ENCODE measurements around the gene GDPD5. TPM values are rescaled to one million over a fixed set of nuclear protein-coding genes. Genes with fewer than 3 reads are reported as not detected.

The GDPD5 gene
- polyA plus RNA-seq, 4 donors: 7.5 to 15.4 (median 11.3) TPM

DNA sequence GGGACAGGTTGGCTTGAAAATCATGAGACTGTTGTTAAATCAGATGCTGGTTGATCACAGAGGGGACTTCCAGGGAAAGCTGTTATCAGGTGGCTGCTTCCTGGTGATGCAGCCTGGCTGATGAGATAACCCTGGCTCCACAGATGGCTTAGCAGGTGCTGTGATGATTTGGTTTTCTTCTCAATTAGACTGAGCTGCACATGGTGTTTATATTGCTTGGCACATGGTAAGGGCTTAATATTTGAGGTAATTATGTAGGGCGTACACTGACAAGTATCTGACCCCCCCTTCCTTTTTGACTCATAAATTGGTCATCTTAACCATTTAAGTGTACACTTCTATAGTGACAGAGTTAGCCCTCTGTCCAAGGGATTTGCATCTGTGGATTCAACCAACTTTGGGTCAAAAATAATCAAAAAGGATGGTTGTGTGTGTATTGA, 119.4 kb downstream of the GDPD5 start:
- DNase-seq (ENCODE audit: low read depth in 4 of 4, low spot score in 3 of 4): no peak

DNA sequence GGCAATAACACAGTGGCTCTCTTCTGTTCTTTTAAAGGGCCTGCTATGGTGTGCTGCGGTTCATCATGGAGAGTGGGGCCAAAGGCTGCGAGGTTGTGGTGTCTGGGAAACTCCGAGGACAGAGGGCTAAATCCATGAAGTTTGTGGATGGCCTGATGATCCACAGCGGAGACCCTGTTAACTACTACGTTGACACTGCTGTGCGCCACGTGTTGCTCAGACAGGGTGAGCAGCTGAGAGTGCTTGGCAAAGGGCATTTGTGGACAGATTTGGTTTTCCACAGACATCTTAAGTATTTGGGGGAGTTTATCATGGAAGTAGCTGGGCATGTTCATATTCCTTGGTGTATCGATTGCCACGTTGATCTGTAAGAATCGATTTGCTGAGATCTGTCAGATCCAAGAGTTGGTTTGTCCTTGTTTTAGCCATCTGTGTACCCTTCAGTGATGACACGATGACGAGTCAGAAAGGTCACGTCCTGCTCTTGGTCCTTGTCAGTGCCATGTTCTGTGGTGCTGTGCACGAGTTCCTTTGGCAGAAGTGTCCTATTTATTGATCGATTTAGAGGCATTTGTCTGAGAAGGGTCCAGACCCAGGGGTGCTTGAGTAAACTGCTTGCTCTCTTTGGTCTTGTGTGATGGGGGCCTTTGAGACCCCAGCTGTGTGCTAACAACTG, 121.6 kb downstream of the GDPD5 start:
- no peak for DNase-seq (ENCODE audit: low read depth in 4 of 4, low spot score in 3 of 4)

DNA sequence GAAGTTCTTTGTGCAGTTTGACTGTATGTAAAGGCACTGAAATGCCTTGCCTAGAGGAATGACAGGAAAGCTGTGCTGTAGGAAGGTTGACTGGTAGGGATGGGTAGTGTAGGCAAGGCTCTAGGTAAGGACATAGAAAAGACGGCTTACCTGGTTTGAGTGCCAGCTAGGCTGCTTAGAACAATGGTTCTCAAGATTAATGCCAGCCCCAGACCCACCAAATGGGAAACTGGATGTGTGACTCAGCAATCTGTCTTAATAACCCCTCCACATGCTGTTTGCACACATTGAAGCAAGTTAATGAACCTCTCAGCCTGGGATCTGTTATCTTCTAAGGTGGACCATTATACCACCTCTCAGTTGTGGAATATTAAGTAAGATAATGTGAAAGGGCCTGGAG, 122.7 kb downstream of the GDPD5 start:
- no peak for DNase-seq (ENCODE audit: low read depth in 4 of 4, low spot score in 3 of 4)

DNA sequence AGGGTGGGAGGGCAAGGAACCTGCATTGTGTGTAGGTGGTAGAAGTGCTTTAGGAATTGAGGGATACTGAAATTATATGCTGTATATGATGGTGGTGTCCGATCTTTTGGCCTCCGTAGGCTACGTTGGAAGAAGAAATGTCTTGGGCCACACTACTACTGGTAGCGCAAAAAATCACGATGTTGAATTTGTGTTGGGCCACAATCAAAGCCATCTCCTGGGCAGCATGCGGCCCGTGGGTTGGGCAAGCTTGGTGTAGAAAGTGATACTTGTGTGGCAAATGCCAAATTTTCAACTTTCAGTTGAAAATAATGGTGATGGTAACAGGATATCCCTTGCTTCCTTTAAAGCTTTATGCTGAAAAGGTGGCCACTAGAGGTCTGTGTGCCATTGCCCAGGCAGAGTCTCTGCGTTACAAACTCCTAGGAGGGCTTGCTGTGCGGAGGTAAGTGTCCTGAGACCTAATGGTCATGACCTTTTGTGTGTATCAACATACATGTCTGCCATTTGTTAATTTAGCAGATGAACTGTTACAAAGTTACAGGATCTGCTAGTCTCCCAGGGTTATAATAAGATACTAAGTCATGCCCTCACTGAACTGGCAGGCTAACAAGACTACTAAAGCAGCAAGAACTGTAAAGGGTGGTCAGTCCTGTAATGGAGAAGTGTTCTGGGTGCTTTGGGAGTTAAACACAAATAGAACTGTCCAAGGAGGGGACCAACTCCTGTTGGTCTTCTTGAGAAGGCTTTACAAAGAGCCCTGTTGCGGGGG, 123.6 kb downstream of the GDPD5 start:
- DNase-seq (ENCODE audit: low read depth in 4 of 4, low spot score in 3 of 4): no peak

DNA sequence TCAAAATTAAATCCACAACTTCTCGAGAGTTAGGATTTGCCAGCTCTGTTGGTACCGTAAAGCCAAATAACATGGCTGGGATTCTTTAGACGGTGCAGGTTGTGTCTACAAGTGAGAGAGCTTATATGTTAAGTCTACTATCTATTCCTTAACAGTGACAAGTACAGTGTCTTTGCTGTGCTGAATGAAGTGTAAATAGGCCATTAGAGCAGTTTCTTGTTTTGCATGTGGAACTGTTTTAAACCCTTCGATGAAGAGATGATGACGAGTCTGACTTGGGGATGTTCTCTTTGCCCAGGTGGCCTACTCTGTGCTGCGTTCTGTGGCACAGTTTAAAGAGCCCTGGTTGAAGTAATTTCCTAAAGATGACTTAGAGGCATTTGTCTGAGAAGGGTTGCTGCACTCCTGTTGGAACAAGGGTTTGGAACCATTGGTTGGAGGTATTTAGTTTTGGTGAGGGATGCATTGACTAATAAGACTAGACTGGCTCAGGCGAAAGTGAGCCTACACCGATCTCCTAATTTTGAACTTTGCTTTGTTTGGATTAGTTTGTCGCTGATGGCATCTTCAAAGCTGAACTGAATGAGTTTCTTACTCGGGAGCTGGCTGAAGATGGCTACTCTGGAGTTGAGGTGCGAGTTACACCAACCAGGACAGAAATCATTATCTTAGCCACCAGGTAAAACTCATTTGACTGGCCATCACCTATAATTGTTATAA, 125.4 kb downstream of the GDPD5 start:
- no peak for DNase-seq (ENCODE audit: low read depth in 4 of 4, low spot score in 3 of 4)

DNA sequence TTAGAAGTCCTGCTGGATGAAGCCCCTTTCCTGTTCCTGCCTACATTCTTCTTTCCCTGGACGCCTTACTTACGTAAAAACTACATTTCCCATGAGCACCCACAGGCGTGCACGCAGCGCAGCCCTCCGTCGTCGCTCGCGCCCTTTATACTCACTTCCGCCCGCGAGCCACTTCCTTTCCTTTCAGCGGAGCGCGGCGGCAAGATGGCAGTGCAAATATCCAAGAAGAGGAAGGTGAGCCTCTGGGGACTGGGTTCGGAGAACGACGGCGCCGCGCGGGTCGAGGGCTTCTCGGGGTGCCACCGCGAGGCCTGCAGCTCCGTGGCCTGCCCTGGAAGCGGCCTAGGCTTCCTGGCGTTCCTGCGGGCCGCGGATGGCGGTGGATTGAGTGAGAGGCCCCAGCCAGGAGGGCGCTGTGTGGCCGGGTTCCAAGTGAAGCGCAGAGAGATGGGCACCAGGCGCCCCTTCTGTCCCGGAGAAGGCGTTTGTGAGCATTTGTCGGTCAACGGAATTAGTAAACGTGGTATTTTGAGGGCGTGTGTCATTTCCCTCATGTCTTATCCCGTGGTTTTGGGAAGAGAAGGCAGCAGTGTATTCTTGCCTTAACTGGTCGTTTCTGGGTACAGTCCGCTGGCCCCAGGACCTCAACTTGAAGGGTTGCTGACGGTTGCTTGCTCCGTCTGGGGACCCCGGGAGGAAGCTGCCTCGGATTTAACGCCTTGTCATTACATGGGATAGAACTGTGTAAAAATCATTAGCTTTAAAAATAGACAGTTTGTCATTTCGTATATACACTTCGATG, 126.2 kb downstream of the GDPD5 start, which contains the start of gene RPS3:
TSS of gene RPS3 (plus strand) at position 175 of the 802 bp plus-strand sequence. CDS start at position 205, 30 bp downstream.
- peak; percentile 85 to 88 (median 86) for DNase-seq (ENCODE audit: low read depth in 4 of 4, low spot score in 3 of 4)

DNA sequence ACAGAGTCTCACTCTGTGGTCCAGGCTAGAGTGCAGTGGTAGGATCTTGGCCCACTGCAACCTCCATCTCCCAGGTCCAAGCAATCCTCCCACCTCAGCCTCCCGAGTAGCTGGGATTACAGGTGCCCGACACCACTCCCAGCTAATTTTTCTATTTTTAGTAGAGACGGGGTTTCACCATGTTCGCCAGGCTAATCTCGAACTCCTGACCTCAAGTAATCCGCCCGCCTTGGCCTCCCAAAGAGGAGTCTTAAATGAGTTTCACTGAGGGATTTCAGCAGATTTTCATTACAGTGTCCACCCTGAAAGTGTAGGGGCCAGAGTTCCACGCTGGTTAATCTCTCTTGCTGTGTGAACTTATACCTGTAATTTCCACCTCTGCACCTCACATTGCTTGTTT, 126.8 kb downstream of the GDPD5 start:
- no peak for DNase-seq (ENCODE audit: low read depth in 4 of 4, low spot score in 3 of 4)

DNA sequence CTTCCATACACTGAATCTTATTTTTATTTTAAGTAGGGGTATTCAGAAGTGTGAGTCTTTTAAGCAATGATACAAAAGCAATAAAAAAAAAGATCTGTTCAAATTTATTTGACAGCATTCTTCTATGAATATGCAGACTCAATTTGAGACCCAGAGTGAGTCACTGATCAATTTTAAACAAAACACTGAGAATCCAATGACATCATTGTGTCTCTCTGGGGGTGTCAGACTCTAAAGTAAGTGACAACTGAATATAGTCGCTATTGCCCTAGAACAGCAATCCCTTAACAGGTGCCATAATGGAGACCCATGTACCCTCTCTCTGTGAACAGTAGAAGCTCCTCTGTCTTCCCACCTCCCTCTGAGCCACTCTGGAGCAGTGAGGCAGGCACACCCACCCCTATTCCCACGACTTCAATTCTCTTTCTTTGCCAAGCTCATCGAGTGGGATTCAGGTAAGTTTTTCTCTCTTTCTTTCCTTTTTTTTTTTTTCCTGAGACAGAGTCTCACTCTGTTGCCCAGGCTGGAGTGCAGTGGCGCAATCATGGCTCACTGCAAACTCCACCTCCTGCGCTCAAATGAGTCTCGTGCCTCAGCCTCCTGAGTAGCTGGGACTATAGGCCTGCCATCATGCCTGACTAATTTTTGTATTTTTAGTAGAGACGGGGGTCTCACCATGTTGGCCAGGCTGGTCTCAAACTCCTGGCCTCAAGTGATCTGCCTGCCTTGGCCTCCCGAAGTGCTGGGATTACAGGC, 131.5 kb downstream of the GDPD5 start:
- no peak for DNase-seq (ENCODE audit: low read depth in 4 of 4, low spot score in 3 of 4)

DNA sequence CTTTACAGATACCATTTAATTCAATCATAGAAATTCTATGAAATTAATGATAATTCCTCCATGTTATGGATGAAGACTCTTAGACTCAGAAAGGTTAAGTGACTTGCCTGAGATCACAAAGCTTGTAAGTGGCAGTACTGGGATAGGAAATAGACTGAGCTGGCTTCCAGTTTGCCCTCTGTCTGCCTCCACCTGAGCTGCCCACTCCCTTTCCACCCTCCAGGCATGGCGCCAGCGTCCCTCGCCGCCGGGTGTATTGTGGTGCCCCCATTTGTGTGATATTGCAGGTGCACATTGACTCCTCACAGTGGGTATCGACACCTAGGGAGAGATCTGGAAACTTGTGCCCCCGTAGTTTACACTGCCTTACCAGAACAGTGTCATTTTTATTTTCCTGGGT, 135.8 kb downstream of the GDPD5 start:
- no peak for DNase-seq (ENCODE audit: low read depth in 4 of 4, low spot score in 3 of 4)

DNA sequence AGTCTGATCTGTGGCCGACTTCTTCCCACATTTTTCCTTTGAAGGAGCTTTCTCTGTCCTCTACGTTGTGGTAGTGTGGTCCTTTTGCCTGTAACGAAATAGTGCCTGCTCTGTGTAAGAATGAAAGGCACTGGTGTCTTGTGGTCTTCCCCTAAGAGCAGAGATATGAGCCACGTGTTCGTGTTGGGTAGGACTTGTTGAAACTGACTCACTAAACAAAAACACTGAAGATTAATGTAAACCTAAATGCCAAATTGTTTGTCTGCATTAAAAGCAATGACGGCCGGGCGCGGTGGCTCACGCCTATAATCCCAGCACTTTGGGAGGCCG, 136.5 kb downstream of the GDPD5 start:
- no peak for DNase-seq (ENCODE audit: low read depth in 4 of 4, low spot score in 3 of 4)

DNA sequence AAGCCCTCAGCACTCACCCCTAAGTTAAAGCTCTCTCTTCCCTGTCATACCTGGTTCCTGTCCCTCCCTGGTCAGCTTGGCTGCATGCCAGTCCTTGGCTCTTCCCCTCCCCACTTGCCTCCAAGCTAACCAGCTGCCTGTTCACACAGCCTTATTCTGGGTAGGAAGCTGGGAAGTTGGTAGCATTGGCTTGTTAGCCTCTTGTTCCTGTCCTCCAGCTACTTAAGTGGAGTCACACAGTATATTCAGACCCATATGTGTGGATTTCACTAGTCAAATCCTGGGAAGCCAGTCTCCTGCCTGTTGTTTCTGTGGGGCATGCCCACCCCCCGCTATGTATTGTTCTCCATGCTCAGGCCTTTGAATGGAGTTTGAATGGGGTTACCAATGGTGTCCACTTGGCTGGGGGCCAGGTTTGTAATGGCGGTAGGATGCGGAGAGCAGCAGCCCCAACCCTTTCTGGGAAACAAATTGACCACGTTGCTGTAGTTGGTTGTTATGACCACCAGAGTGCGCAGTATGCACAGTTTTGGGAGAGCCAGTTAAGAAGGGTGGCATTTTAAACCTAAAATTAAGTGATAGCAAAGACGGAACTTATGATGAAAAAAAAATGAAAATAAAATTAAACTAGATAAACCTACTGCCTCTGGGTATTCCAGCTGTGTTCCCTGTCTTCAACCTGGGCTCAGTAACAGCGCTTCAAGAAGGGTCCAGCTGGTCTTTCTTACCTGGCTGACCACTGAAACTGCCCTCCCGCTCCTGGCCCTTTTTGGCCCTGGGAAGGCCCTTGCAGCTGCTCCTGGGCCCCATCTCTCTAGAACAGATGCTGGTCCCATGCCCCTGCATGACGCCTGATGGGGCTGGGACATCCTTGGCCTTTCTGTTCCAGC, 137.1 kb downstream of the GDPD5 start:
- DNase-seq (ENCODE audit: low read depth in 4 of 4, low spot score in 3 of 4): peak in 3 of 4 donors; percentile 54 to 60 (median 58)

DNA sequence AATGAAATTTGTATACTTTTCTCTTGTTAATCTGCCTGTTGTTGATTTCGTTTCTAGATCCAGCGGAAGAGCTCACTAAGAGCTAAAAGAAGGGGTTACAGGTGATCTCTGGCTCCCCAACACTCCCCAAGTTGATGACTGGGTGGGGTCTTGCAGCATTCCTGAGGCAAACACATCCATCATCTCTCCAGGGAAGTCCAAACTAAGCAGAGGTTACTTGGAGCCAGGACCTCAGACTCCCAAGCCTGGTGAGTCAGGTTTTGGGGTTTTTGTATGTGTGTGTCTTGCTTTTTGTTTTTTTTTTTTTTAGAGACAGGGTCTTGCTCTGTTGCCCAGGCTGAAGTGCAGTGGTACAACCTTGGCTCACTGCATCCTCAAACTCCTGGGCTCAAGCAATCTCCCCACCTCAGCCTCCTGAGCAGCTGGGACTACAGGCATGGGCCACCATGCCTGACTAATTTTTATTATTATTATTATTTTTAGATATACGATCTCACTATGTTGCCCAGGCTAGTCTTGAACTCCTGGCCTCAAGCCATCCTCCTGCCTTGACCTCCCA, 137.9 kb downstream of the GDPD5 start:
- DNase-seq (ENCODE audit: low read depth in 4 of 4, low spot score in 3 of 4): no peak

DNA sequence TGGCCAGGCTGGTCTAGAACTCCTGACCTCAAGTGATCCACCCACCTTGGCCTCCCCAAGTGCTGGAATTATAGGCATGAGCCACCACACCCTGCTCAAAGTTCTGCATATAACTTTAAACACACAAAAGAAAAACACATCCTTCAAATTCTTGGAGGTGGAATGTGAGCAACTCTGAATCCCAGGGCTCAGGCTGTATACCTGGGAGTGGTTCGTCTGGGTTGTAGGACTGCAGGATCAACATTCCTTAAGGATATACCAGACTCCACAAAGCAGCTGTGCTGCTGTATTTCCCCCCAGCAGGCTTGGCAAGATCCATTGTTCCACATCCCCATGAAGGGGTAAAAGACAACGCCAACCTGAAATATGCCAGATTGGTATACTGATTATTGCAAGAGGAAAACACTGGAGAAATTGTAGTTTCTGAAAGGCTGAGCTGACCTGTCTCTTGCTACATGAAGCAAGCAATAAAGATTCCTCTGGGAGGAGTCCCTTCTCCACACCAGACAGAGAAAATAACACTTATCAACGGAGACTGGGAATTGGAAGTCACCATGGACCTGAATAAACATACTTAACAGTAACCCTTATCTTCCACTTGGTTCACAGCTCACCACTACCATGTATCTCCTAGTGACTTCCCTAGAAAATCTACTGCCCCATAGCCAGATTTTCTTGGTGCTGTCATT, 138.7 kb downstream of the GDPD5 start:
- DNase-seq (ENCODE audit: low read depth in 4 of 4, low spot score in 3 of 4): no peak

Other genes with a start within 250 kb of the GDPD5 start
- gene ARRB1, start 174.3 kb downstream of the GDPD5 start, polyA plus RNA-seq (ENCODE audit: insufficient read length in 4 of 4): 10 to 100 TPM; 21.4 to 29.5 (median 24.7) TPM
- gene RPS3, start 126.4 kb downstream of the GDPD5 start, polyA plus RNA-seq (ENCODE audit: insufficient read length in 4 of 4): 1,000 to 10,000 TPM; 1,967 to 2,904 (median 2,295) TPM
- gene KLHL35, start 92.7 kb downstream of the GDPD5 start, polyA plus RNA-seq (ENCODE audit: insufficient read length in 4 of 4): 1 to 10 TPM in 1 of 4 donors, under 1 TPM in 3; 0.57 to 2.4 (median 0.69) TPM
- 100 to 1,000 TPM; 319 to 615 (median 354) TPM for gene SERPINH1, start 36.3 kb upstream of the GDPD5 start, polyA plus RNA-seq (ENCODE audit: insufficient read length in 4 of 4)
- gene MAP6, start 143.1 kb upstream of the GDPD5 start, polyA plus RNA-seq (ENCODE audit: insufficient read length in 4 of 4): 10 to 100 TPM in 2 of 4 donors, 1 to 10 TPM in 2; 8.3 to 12.5 (median 9.6) TPM
- gene MOGAT2, start 191.9 kb upstream of the GDPD5 start, polyA plus RNA-seq (ENCODE audit: insufficient read length in 4 of 4): 1 to 10 TPM in 2 of 4 donors, under 1 TPM in 2; 0.22 to 1.8 (median 0.76) TPM
- 1 to 10 TPM; 2.2 to 4.7 (median 3.8) TPM for gene DGAT2, start 242.8 kb upstream of the GDPD5 start, polyA plus RNA-seq (ENCODE audit: insufficient read length in 4 of 4)

Data from left renal pelvis (tissue), 4 donors.